HG03135 (cell line): ENCODE data around the gene EIF2B5.
A peak's percentile ranks its signal among the peaks of the same experiment; 100 is the strongest.
"Not testable (repeated sequence)": the region's sequence is repeated elsewhere in the genome, so short reads cannot be mapped to it uniquely, and the experiment has no call there.

Experiments used
- ATAC-seq: cut with Tn5 transposase; IDR thresholded peaks from one replicate; pipeline ENCODE4 v1.9.1; 2021; ENCODE audit warnings: mild to moderate bottlenecking, moderate library complexity; ENCODE audit not compliant: unreplicated experiment

The EIF2B5 gene

DNA sequence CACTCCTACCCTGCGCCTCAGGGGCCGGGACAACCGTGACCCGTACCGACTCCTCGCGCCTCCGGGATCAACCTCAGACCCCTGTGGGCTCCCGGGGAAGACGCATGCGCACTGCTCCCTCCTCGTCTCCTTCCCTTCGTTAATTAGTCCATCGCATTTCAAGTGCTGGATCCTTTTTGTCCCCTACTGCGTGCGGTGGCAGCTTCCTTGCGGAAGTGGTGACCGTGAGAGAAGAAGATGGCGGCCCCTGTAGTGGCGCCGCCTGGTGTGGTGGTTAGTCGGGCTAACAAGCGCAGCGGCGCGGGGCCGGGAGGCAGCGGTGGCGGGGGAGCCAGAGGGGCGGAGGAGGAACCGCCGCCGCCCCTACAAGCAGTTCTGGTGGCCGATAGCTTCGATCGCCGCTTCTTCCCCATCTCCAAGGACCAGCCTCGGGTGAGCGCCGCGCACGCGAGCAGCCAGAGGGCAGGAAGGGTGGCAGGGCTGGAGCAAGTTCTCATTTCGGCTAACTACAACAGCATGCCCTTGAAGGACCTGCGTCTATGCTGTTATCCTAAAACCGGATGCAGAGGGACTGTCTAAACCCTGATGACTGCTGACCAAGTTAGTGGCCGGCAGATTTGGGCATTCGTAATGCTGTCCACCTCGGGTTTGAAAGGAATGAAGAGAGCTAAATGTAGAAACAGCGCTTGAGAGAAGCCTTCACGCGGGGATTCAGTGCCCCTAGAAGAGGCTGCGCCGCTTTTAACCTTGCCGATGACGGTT is at the start of gene EIF2B5:
Gene EIF2B5 (plus strand): TSS at position 210 of the 762 bp plus-strand sequence. CDS start 28 bp downstream, at position 238.
- peak; percentile 79 for ATAC-seq

- ATAC-seq, result no peak
Measured at GRCh38 chr3:184085389-184085852, 49.7 kb upstream of the EIF2B5 start.

- no peak for ATAC-seq
Measured at GRCh38 chr3:184092199-184092598, 43.0 kb upstream of the EIF2B5 start.

DNA sequence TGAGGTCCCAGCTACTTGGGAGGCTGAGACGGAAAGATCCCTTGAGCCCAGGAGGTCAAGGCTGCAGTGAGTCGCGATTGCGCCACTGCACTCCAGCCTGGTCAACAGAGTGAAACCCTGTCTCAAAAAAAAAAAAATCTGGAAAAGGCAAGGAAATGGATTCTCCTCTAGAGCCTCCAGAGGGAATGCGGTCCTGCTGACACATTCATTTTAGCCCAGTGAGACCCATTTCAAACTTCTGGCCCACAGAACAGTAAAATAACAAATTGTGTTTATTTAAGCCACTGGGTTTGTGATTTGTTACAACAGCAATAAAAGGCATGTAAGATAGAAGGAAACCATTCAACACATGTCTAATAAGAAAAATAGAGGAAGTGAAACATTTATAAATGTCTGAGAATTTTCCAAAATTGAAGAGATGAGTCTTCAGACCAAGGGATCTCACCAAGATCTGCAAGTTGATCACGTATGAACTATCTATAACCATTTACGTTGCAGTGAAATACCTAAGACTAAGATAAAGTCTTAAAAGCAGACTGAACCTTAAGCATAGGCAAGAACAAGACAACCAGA is 38.3 kb upstream of the EIF2B5 start, which contains the start of gene HTR3E:
Gene HTR3E (plus strand): TSS at position 254 of the 573 bp plus-strand sequence. CDS start 466 bp downstream, outside the sequence.
- ATAC-seq, result no peak

DNA sequence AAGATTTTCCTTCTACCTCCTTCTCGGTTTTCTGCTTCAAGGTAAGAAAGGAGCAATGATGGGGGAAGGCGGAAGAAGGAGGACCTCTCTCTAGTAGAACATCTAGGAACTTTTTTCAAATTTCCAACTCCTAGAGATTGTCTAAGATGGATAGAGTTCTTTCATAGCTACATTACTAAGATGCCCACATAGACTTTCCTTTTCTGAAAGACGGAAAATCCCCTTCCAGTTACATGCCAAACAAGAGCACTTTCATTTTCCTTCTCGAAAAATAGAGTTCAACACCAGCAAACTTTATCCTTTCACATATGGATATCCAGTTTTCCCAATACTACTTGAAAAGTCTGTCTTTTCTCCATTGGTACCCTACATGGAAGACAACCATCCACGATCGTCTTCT is 37.6 kb upstream of the EIF2B5 start:
- ATAC-seq, result no peak

GRCh38 chr3:184099806-184100686 is 35.1 kb upstream of the EIF2B5 start:
- no peak for ATAC-seq

DNA sequence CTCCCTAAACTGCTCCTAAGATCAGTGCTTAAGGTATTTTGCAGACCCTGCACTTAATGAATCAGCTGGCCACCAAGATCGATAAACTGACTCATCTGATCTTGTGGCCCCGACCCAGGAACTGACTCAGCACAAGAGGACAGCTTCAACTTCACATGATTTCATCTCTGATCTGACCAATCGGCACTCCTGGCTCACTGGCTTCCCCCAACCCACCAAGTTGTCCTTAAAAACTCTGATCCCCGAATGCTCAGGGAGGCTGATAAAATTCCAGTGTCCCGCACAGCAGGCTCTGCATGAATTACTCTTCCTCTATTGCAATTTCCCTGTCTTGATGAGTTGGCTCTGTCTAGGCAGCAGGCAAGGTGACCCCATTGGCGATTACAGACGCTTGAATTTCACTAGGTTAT is 24.8 kb upstream of the EIF2B5 start:
- ATAC-seq, result no peak

- no peak for ATAC-seq
Measured at GRCh38 chr3:184116017-184116416, 19.1 kb upstream of the EIF2B5 start.

GRCh38 chr3:184117636-184118035 is 17.5 kb upstream of the EIF2B5 start:
- no peak for ATAC-seq

- ATAC-seq, result not testable (repeated sequence)
Measured at GRCh38 chr3:184121031-184121430, 14.1 kb upstream of the EIF2B5 start.

DNA sequence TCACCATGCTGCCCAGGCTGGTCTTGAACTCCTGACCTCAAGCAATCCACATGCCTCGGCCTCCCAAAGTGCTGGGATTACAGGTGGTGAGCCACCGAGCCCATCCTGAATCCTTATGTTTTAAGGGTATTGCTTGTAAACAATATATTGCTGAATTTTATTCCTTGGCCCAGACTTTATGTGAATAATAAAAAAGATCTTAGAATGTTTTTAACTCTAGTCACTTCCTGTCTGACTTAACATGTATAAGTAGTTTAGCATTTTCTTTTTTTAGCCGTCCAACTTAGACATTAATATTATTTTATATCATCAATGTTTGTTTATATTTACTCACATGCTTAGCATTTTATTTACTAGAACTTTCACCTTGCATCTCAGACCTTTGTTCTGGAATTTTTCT is 9.2 kb upstream of the EIF2B5 start:
- no peak for ATAC-seq

DNA sequence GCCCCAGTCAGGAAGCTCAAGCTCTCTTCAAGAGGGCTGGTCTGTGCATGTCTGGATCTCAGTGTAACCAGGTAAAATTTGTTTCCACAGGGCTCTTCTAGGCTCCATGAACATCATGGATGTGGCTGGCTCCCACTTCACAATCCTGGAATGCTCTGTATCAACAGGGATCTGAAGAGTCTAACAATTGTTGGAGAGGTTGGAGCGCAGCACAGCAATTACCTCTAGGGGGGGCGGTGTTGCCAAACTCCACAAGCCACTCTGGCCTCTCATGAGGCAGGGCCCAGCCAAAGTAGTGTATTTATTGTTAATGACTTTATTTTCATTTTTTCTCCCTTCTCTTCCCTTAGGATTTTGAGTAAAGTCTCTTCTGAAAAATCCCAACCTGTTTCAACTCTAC is 6.1 kb upstream of the EIF2B5 start:
- no peak for ATAC-seq

- no peak for ATAC-seq
Measured at GRCh38 chr3:184132945-184133344, 2.2 kb upstream of the EIF2B5 start.

DNA sequence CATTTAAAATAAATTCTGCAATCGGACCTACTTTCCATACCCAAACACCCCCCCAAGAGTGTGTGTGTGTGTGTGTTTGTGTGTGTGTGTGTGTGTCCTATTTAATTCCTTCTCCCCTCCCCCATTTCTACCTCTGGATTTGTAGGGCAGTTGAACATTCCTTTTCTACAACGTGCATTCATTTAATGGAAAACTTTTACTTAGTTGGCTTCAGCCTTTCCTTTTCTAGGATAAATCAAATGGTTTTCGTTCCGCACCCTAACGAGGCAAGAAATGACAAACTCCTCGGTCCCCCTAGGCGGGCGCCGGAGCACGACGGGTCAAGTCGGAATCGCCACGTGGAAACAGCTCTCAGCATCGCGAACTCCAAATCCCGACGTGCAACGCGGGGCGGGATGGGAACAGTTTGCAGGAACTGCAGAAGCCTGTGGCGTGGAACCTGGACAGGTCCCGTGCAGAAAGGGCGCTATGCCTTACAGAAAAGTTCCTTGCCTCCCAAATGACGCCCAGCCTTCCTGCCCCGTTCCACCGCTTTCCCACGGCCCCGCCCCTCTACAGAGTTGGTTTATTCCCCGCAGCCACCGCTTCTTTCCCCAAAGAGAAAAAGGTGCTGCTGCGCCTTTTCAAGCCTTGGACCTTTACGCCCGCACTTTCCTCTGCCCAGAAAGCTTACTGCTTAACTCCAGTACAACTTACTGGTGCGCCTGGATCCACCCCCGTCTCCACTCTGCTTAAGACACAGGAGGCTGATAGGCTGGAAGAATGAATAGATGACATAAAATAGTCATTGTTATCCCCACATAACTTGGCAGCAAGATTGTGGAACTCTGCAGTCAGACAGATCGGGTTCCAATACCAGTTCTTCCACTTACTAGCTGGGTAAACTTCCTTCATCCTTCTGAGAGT is 1.1 kb upstream of the EIF2B5 start:
- no peak for ATAC-seq

DNA sequence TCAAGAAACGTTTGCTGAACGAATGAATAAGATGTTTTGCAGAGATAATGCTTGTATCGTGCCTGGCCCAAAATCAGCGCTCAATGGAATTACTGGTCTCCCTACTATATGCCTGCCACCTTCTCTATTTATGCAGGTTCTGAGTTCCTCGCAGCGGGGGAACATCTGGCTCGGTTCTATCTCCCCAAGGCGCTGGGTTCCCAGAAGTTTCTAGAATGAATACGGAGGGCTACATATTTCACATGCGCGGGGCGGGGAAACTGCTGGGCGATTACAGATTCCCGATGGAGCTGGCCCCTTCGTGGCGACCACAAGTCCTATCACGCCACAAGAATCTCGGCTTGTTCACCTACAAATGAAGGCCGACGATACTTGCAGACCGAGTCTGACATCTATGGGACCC is 411 bp upstream of the EIF2B5 start:
- peak; percentile 18 for ATAC-seq

GRCh38 chr3:184135911-184136260 is 728 bp downstream of the EIF2B5 start:
- no peak for ATAC-seq

DNA sequence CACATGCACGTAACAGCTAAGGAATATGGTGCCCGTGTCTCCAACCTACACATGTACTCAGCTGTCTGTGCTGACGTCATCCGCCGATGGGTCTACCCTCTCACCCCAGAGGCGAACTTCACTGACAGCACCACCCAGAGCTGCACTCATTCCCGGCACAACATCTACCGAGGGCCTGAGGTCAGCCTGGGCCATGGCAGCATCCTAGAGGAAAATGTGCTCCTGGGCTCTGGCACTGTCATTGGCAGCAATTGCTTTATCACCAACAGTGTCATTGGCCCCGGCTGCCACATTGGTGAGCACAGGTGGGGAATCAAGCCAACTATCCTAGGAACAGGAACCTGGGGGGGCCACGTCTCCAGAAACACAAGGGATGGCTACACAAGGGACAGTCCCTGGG is 5.3 kb downstream of the EIF2B5 start:
- no peak for ATAC-seq

- no peak for ATAC-seq
Measured at GRCh38 chr3:184142199-184142598, 7.0 kb downstream of the EIF2B5 start.

DNA sequence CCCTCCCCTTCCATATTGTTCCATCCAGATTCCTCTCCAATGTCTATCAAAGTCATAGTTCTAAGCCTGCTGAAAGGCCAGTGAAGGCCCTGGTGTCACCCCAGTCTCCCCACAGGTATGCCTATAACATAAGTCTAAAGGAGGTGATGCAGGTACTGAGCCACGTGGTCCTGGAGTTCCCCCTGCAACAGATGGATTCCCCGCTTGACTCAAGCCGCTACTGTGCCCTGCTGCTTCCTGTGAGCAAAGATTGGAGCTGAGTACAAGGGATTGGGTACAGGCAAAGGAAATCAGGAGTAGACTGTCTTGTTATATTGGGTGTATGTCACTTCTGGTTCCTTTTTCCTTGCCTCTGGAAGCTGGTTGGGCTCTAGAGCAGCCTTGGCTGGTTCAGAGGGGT is 8.2 kb downstream of the EIF2B5 start:
- ATAC-seq, result no peak

GRCh38 chr3:184144505-184144904 is 9.3 kb downstream of the EIF2B5 start:
- no peak for ATAC-seq
